ENCODE results near the gene MYO9A.
"Not testable (repeated sequence)": the region's sequence is repeated elsewhere in the genome, so short reads cannot be mapped to it uniquely, and the experiment has no call there.

The MYO9A gene

DNA sequence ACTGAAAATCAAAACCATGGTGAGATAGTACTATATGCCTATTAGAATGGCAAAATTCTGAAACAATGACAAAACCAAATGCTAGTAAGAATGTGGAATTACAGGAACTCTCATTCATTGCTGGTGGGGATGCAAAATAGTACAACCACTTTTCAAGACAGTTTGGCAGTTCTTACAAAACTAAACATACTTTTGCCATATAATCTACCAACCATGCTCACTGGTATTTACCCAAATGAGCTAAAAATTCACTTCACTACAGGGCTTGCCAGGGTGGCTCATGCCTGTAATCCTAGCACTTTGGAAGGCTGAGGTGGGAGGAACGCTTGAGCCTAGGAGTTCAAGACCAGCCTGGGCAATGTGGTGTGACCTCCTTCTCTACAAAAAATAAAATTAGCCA lies 40.0 kb downstream of the MYO9A start:
- H4K91ac ChIP-seq (ENCODE audit: low read depth, low read length) = no peak overlapping the region
- H4K8ac ChIP-seq (ENCODE audit: low read depth, low read length) = no peak overlapping the region
- no peak overlapping the region for H3K4me2 ChIP-seq (ENCODE audit: low read length)
- peak; percentile 5 to 83 for DNase-seq
- H2BK12ac ChIP-seq (ENCODE audit: low read length) = no peak overlapping the region
- H3K79me1 ChIP-seq (ENCODE audit: low read length) = no peaks in the 10 kb centered on the region
- no peak overlapping the region for H2AK5ac ChIP-seq (ENCODE audit: low read length)
- H2BK5ac ChIP-seq (ENCODE audit: low read depth, low read length, poor library complexity) = no peak overlapping the region
- no peaks in the 10 kb centered on the region for H3K79me2 ChIP-seq (ENCODE audit: control insufficient read depth, insufficient read depth, low read length, poor library complexity)
- no peak overlapping the region for H3K27ac ChIP-seq (ENCODE audit: low read depth, low read length)
- H3K4me3 ChIP-seq (ENCODE audit: low read depth, low read length) = no peak overlapping the region
- no peaks in the 10 kb centered on the region for H3K36me3 ChIP-seq (ENCODE audit: control insufficient read depth in 1 of 2, insufficient read depth in 2 of 2, low read length in 2 of 2)
- H3K14ac ChIP-seq (ENCODE audit: low read length) = no peak overlapping the region
- no CpG with 5 or more reads among the region's 1 CpG for WGBS (ENCODE audit: extremely low coverage, insufficient coverage, insufficient read length)
- no peak overlapping the region for H3K23ac ChIP-seq (ENCODE audit: low read length)
- no peak overlapping the region for H3K4ac ChIP-seq (ENCODE audit: low read depth, low read length)
- H3K4me1 ChIP-seq (ENCODE audit: control insufficient read depth in 1 of 2, insufficient read depth in 2 of 2, low read length in 2 of 2) = no peaks in the 10 kb centered on the region
- H3K18ac ChIP-seq (ENCODE audit: low read length) = no peak overlapping the region
- no peak overlapping the region for H3K9ac ChIP-seq (ENCODE audit: low read length)
- H2AFZ ChIP-seq (ENCODE audit: insufficient read depth, low read length, poor library complexity) = no peak overlapping the region
- no peak overlapping the region for H4K12ac ChIP-seq (ENCODE audit: low read depth, low read length)
- H3K27me3 ChIP-seq (ENCODE audit: insufficient read depth, low read length) = no peaks in the 10 kb centered on the region
- H3K9me3 ChIP-seq (ENCODE audit: insufficient read depth, low read depth, low read length) = no peaks in the 10 kb centered on the region
- no peak overlapping the region for H2BK120ac ChIP-seq (ENCODE audit: insufficient read depth, low read length, poor library complexity)

DNA sequence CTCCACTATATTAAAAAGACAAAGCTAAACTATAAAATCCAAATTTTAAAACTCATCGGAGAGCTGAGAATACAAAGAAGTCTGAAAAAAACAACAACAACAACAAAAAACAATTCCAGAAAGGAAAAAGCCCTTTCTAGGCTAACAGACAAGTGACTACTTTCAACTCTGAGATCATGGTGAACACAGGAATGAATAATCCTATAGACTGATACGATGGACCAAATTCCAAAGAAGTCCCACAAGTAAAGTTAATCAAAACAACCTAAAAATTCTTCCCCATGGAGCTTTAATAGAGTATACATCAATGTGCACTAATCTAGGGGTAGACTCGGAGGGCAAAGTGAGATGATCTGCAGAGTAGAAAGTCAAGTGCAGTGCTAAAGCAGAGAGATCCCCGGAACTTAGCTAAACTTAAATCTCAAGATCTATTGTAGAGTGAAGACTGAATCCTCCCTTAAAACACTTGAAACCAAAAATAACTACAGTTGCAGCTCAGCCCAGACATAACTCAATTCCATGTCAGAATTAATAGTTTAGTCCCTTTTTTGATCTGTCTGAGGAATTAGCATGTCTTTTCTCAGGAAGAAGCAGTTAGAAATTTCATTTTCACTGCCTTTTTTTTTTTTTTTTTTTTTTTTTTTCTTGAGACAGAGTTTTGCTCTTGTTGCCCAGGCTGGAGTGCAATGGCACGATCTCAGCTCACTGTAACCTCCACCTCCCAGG lies 43.5 kb downstream of the MYO9A start:
- no peak overlapping the region for H3K4me3 ChIP-seq (ENCODE audit: low read depth, low read length)
- H3K23ac ChIP-seq (ENCODE audit: low read length) = no peak overlapping the region
- H3K9me3 ChIP-seq (ENCODE audit: insufficient read depth, low read depth, low read length) = no peaks in the 10 kb centered on the region
- H2AFZ ChIP-seq (ENCODE audit: insufficient read depth, low read length, poor library complexity) = no peak overlapping the region
- no peak overlapping the region for H3K27ac ChIP-seq (ENCODE audit: low read depth, low read length)
- H2BK5ac ChIP-seq (ENCODE audit: low read depth, low read length, poor library complexity) = no peak overlapping the region
- no peak overlapping the region for H2BK12ac ChIP-seq (ENCODE audit: low read length)
- H3K79me1 ChIP-seq (ENCODE audit: low read length) = no peaks in the 10 kb centered on the region
- H3K4me1 ChIP-seq (ENCODE audit: control insufficient read depth in 1 of 2, insufficient read depth in 2 of 2, low read length in 2 of 2) = no peaks in the 10 kb centered on the region
- H3K27me3 ChIP-seq (ENCODE audit: insufficient read depth, low read length) = no peaks in the 10 kb centered on the region
- no peak overlapping the region for H3K9ac ChIP-seq (ENCODE audit: low read length)
- H2AK5ac ChIP-seq (ENCODE audit: low read length) = no peak overlapping the region
- no peak overlapping the region for H4K8ac ChIP-seq (ENCODE audit: low read depth, low read length)
- no peak overlapping the region for H3K4me2 ChIP-seq (ENCODE audit: low read length)
- WGBS (ENCODE audit: extremely low coverage, insufficient coverage, insufficient read length) = no CpG with 5 or more reads among the region's 5 CpGs
- no peak overlapping the region for H4K91ac ChIP-seq (ENCODE audit: low read depth, low read length)
- no peak overlapping the region for H3K4ac ChIP-seq (ENCODE audit: low read depth, low read length)
- H4K12ac ChIP-seq (ENCODE audit: low read depth, low read length) = no peak overlapping the region
- no peaks in the 10 kb centered on the region for H3K36me3 ChIP-seq (ENCODE audit: control insufficient read depth in 1 of 2, insufficient read depth in 2 of 2, low read length in 2 of 2)
- no peak overlapping the region for H3K18ac ChIP-seq (ENCODE audit: low read length)
- H3K79me2 ChIP-seq (ENCODE audit: control insufficient read depth, insufficient read depth, low read length, poor library complexity) = no peaks in the 10 kb centered on the region
- no peak overlapping the region for H2BK120ac ChIP-seq (ENCODE audit: insufficient read depth, low read length, poor library complexity)
- DNase-seq = no peak
- no peak overlapping the region for H3K14ac ChIP-seq (ENCODE audit: low read length)

DNA sequence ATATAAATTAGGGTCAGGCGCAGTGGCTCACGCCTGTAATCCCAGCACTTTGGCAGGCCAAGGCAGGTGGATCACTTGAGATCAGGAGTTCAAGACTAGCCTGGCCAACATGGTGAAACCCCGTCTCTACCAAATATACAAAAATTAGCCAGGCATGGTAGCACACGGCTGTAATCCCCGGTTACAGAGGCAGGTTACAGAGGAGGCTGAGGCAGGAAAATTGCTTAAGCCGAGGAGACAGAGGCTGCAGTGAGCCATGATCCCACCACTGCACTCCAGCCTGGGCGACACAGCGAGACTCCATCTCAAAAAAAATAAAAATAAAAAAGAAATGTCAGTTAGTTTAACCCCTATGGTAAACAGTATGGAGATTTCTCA lies 46.5 kb downstream of the MYO9A start:
- not testable (repeated sequence) for H3K23ac ChIP-seq (ENCODE audit: low read length); H3K4me1 ChIP-seq (ENCODE audit: control insufficient read depth in 1 of 2, insufficient read depth in 2 of 2, low read length in 2 of 2); H3K79me2 ChIP-seq (ENCODE audit: control insufficient read depth, insufficient read depth, low read length, poor library complexity); H3K9ac ChIP-seq (ENCODE audit: low read length); H2AFZ ChIP-seq (ENCODE audit: insufficient read depth, low read length, poor library complexity); H3K4me2 ChIP-seq (ENCODE audit: low read length); H3K4me3 ChIP-seq (ENCODE audit: low read depth, low read length); H2AK5ac ChIP-seq (ENCODE audit: low read length); H3K4ac ChIP-seq (ENCODE audit: low read depth, low read length); H3K14ac ChIP-seq (ENCODE audit: low read length); H4K91ac ChIP-seq (ENCODE audit: low read depth, low read length); H2BK120ac ChIP-seq (ENCODE audit: insufficient read depth, low read length, poor library complexity); H3K27ac ChIP-seq (ENCODE audit: low read depth, low read length); H3K79me1 ChIP-seq (ENCODE audit: low read length); H4K8ac ChIP-seq (ENCODE audit: low read depth, low read length); H3K18ac ChIP-seq (ENCODE audit: low read length); H3K27me3 ChIP-seq (ENCODE audit: insufficient read depth, low read length); H2BK5ac ChIP-seq (ENCODE audit: low read depth, low read length, poor library complexity); H3K9me3 ChIP-seq (ENCODE audit: insufficient read depth, low read depth, low read length); H2BK12ac ChIP-seq (ENCODE audit: low read length); H3K36me3 ChIP-seq (ENCODE audit: control insufficient read depth in 1 of 2, insufficient read depth in 2 of 2, low read length in 2 of 2); DNase-seq; H4K12ac ChIP-seq (ENCODE audit: low read depth, low read length)
- WGBS (ENCODE audit: extremely low coverage, insufficient coverage, insufficient read length) = no CpG with 5 or more reads among the region's 8 CpGs

DNA sequence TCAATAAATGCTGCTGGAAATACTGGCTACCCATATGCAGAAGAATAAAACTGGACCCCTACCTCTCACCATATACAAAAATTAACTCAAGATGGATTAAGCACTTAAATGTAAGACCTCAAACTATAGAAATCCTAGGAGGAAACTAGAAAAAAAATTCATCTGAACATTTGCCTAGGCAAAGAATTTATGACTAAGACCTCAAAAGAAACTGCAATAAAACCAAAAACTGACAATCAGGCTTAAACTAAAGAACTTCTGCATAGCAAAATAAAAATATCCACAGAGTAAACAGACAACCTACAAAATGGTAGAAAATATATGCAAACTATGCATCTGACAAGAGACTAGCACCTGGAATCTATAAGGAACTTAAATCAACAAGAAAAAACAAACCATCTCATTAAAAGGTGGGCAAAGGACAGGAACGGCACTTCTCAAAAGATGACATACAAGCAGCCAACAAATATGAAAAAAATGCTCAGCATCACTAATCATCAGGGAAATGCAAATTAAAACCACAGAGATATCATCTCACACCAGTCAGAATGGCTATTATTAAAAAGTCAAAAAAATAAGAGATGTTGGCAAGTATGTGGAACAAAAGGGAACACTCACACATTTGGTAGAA lies 47.0 kb downstream of the MYO9A start:
- no peaks in the 10 kb centered on the region for H3K79me2 ChIP-seq (ENCODE audit: control insufficient read depth, insufficient read depth, low read length, poor library complexity)
- no peak overlapping the region for H2AFZ ChIP-seq (ENCODE audit: insufficient read depth, low read length, poor library complexity)
- DNase-seq = no peak
- no peak overlapping the region for H3K4me3 ChIP-seq (ENCODE audit: low read depth, low read length)
- H4K12ac ChIP-seq (ENCODE audit: low read depth, low read length) = no peak overlapping the region
- no peak overlapping the region for H2BK5ac ChIP-seq (ENCODE audit: low read depth, low read length, poor library complexity)
- no peak overlapping the region for H3K4ac ChIP-seq (ENCODE audit: low read depth, low read length)
- H3K36me3 ChIP-seq (ENCODE audit: control insufficient read depth in 1 of 2, insufficient read depth in 2 of 2, low read length in 2 of 2) = no peaks in the 10 kb centered on the region
- H3K9ac ChIP-seq (ENCODE audit: low read length) = no peak overlapping the region
- H3K79me1 ChIP-seq (ENCODE audit: low read length) = no peaks in the 10 kb centered on the region
- H3K4me2 ChIP-seq (ENCODE audit: low read length) = no peak overlapping the region
- no peak overlapping the region for H4K8ac ChIP-seq (ENCODE audit: low read depth, low read length)
- H3K14ac ChIP-seq (ENCODE audit: low read length) = no peak overlapping the region
- H4K91ac ChIP-seq (ENCODE audit: low read depth, low read length) = no peak overlapping the region
- no peaks in the 10 kb centered on the region for H3K4me1 ChIP-seq (ENCODE audit: control insufficient read depth in 1 of 2, insufficient read depth in 2 of 2, low read length in 2 of 2)
- no peak overlapping the region for H2AK5ac ChIP-seq (ENCODE audit: low read length)
- no peak overlapping the region for H2BK12ac ChIP-seq (ENCODE audit: low read length)
- H3K9me3 ChIP-seq (ENCODE audit: insufficient read depth, low read depth, low read length) = no peaks in the 10 kb centered on the region
- H2BK120ac ChIP-seq (ENCODE audit: insufficient read depth, low read length, poor library complexity) = no peak overlapping the region
- WGBS (ENCODE audit: extremely low coverage, insufficient coverage, insufficient read length) = no CpG with 5 or more reads among the region's 1 CpG
- no peak overlapping the region for H3K27ac ChIP-seq (ENCODE audit: low read depth, low read length)
- H3K23ac ChIP-seq (ENCODE audit: low read length) = no peak overlapping the region
- no peaks in the 10 kb centered on the region for H3K27me3 ChIP-seq (ENCODE audit: insufficient read depth, low read length)
- no peak overlapping the region for H3K18ac ChIP-seq (ENCODE audit: low read length)
